ENCODE measurements around the gene ZBTB39. TPM values are rescaled to one million over a fixed set of nuclear protein-coding genes. Genes with fewer than 3 reads are reported as not detected.
A peak's percentile ranks its signal among the peaks of the same experiment; 100 is the strongest.
"Not testable (repeated sequence)": the region's sequence is repeated elsewhere in the genome, so short reads cannot be mapped to it uniquely, and the experiment has no call there.

The ZBTB39 gene
- polyA plus RNA-seq, 5 donors = 9.1 to 12.8 (median 10.5) TPM

DNA sequence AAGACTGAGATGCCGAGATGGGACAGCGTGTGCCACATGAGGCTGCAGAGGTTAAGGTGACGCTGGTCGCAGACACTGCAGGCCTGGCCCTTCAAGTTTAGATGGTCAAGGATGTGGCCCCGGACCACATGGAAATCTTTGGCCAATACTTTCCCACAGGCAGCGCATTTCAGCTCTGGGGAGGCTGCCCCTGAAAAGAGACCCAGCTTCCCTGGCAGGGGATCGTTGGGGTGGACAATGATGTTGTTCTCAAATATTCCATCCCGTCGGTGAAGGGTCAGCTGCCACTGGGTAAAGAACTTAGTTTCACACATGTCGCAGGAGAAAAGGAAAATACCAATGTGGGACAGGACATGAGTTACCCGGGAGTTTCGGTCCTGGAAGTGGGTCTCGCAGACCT, 3.0 kb downstream of the ZBTB39 start:
- DNase-seq = no peak

GRCh38 chr12:57001448-57001906, 4.9 kb downstream of the ZBTB39 start:
- no peak for DNase-seq

GRCh38 chr12:57000393-57000792, 6.0 kb downstream of the ZBTB39 start:
- no peak for DNase-seq

DNA sequence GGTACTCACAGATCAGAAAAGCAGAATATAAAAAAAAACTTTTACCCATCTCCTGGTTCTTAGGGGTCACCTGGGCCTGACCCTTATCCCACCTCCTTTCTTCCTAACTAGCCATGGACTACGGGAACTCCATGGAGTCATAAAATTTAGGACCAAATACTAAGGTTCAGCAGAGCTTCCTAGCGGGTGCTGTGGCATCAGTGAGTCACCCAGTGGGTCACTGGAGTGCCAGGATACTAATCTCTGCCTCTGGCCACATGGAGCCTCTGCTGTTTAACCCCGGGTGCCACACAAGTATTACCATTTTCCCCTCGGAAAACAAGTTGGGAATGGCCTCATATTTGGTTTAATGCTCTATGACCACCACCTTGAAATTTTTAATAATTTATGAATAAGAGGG, 6.9 kb downstream of the ZBTB39 start:
- no peak for DNase-seq

GRCh38 chr12:56998981-56999380, 7.4 kb downstream of the ZBTB39 start:
- no peak for DNase-seq

DNA sequence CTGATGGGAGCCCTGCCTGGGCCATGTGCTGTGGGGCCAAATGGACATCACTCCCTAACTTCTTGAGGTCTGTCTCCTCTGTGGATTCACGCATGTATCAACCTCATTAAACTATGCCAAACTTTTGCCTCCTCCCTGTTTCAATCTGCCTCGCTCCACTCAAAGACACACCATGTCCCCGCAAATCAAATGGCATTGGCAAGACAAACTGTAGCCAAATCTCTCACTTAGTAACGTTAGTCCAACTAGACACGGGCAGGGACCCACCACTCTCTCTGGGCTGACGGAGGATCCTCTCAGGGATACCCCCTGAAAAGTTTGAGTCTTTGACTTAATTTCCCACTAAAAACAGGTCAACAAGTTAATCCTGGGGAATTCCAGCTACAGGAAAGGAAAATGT, 8.0 kb downstream of the ZBTB39 start:
- DNase-seq = no peak

DNA sequence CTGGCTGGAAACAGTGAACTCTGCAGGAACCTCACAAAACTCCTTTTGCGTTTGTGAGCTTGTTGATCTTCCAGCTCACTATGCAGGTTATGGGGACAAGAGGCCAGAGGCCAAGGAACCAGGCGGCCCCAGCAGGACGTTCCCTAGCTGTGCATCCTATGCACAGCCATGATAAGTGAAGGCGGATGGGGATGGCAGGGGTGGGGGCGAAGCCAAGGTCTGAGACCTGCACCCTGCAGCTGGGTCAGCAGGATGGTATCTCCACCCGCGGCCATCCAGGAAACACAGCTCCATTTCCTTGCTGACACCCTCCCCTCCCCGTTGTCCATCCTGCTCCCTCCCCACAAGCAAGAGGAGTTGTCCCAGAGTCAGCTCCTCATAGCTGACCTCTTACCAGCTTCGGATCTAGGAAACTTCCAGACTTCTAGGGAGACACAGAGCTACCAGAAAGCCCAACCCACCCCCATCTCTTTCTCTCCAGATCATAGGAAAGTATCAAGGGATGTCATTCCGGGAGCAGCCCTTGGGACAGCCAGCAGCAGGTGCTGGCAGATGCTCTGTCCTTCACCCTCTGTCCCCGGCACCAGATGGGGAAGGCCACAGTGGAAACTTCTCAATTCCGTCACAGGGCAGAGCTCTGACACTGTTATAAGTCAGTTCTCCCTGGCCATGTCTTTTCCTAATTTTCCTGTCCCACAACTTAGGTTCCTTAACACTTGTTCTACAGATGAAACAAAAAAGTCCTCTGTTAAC, 9.4 kb downstream of the ZBTB39 start:
- DNase-seq = no peak

DNA sequence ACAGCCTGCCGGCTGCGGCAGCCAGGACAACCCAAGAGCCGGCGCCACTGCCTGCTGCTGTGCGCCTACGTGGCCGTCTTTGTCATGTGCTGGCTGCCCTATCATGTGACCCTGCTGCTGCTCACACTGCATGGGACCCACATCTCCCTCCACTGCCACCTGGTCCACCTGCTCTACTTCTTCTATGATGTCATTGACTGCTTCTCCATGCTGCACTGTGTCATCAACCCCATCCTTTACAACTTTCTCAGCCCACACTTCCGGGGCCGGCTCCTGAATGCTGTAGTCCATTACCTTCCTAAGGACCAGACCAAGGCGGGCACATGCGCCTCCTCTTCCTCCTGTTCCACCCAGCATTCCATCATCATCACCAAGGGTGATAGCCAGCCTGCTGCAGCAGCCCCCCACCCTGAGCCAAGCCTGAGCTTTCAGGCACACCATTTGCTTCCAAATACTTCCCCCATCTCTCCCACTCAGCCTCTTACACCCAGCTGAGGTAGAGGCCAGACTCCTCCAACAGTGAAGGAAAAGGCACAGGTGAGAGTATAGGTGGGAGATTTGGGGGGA, 10.3 kb downstream of the ZBTB39 start:
- DNase-seq = no peak

DNA sequence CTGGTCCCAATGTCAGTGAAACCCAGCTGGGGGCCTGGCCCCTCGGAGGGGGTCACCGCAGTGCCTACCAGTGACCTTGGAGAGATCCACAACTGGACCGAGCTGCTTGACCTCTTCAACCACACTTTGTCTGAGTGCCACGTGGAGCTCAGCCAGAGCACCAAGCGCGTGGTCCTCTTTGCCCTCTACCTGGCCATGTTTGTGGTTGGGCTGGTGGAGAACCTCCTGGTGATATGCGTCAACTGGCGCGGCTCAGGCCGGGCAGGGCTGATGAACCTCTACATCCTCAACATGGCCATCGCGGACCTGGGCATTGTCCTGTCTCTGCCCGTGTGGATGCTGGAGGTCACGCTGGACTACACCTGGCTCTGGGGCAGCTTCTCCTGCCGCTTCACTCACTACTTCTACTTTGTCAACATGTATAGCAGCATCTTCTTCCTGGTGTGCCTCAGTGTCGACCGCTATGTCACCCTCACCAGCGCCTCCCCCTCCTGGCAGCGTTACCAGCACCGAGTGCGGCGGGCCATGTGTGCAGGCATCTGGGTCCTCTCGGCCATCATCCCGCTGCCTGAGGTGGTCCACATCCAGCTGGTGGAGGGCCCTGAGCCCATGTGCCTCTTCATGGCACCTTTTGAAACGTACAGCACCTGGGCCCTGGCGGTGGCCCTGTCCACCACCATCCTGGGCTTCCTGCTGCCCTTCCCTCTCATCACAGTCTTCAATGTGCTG, 11.0 kb downstream of the ZBTB39 start:
- DNase-seq = no peak

GRCh38 chr12:56994231-56994746, 12.1 kb downstream of the ZBTB39 start:
- no peak for DNase-seq

DNA sequence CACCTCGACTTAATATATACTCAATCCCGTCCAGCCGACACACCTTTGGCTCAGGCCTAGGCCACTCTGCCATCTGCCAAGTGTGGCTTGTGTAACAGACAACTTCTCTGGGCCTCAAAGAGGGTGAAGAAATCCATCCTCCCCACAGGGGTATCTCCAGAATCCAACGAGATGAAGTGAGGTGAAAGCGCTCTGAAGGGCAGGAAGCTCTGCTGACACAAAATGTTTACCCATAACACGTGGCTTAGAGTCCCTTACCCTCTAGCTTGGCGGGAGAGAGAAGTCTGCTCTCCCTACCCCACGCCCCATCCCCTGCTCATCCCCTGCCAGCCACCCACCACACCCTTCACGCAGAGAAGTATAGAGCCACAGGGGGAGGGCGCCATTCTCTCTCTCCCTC, 13.0 kb downstream of the ZBTB39 start:
- DNase-seq = no peak

DNA sequence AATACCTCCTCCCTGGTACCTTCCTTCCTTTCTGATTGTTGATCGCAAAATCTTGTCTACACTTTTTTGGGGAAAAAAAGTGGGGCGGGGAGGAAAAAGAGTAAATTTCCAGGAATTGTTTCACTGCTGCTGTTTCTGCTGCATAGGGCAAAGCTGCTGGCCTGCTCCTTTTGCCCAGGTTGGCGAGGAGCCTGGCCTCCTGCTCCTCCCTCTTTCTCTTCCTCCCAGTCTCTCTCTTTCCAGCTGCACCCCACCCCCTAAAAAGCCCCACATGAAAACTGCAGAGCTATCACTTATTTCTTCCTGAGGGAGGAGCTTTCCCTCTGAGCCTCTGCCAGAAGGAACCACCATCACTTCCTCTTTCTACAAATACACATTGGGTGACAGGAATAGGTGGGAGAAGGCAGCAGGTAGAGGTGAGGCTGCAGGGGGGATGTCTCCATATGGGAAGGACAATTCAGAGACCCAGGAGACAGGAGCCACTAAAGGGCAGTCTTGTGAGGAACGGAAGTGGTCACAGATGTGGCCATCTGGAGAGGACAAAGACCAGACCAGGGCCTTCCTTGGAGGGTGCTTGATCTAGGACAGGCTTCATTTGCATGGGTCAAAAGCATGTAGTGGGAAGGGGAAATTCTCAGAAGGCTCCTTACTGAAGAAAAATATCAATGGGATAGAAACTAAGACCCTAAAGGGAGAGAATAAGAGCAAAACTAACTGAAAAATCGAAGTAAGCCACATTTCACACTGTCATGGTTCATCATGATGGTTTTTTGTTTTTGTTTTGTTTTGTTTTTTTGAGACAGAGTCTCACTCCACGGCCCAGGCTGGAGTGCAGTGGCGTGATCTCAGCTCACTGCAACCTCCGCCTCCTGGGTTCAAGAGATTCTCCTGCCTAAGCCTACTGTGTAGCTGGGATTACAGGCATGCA, 14.8 kb downstream of the ZBTB39 start:
- DNase-seq = no peak

- DNase-seq = no peak
These were observed 15.6 kb downstream of the ZBTB39 start for GRCh38 chr12:56990648-56991318.

- DNase-seq = no peak
These were observed 16.3 kb downstream of the ZBTB39 start for GRCh38 chr12:56989861-56990610.

DNA sequence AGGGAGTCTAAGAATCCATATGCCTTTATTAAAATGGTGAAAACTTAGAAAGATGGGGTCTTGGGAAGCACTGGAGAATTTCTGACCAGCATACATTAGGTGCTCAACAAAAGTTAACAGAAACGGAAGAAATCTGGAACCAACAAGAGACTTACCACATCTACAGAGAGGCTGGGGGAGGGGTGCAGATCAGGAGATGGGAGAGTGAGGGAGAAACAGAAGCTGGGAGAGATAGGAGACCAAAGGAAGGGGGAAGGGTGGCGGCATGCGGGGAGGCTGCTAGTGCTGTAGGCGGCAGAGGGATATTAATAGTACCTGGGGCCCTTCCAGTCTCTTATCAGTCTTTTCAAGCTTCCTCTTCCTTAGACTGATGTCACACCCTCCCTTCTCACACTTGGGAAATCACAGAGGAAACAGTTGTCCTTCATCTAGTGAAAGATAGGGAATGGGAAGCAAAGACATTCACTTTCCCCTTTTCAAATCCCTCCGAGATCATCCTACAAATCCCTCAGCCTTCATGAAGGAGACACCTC, 18.1 kb downstream of the ZBTB39 start:
- no peak for DNase-seq

- peak in 1 of 2 donors; percentile 67 for DNase-seq
These were observed 18.7 kb downstream of the ZBTB39 start for GRCh38 chr12:56987551-56988053.

GRCh38 chr12:56987011-56987410, 19.3 kb downstream of the ZBTB39 start:
- no peak for DNase-seq

DNA sequence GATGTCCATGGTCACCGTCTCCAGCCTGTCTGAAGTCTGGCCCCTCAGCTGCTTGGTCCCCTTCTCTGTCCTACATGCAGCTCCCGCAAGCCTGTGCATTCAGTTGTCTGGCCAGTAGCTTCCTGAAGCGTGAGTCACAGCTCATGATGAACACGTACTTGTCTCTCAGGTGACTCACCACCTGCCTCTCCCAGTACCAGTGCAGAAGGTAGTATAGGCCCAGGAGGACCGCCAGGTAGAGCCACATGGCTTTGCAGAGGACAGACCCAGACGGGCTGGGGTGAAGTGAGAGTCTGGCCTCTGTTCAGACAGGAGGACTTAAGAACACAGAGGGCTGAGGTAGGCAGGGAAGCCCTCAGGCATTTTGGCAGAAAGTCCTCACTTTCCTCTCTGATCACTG, 20.6 kb downstream of the ZBTB39 start:
- DNase-seq = not testable (repeated sequence)

DNA sequence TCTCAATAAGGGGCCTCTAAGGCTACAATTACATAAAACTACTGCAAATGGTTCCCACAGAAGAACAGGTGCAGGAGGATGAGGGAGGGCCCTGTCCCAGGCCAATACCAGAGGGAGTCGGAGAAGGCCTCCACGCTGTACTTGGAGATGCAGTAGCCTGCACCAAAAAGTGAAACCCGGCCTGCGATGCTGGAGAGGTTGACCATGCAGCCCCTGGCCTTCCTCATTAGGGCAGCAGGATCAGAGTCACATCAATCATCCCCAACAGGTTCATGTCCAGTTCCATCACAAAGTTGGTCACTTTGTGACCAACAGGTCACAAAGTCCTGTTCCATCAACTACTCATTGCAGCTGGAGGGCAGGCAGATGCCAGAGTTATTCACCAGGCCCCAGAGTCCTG, 23.0 kb downstream of the ZBTB39 start:
- DNase-seq = no peak

Measured in right lung (tissue), 5 donors.